ENCODE measurements around the gene NEU3.
"Not testable (repeated sequence)": the region's sequence is repeated elsewhere in the genome, so short reads cannot be mapped to it uniquely, and the experiment has no call there.

Gene NEU3

DNA sequence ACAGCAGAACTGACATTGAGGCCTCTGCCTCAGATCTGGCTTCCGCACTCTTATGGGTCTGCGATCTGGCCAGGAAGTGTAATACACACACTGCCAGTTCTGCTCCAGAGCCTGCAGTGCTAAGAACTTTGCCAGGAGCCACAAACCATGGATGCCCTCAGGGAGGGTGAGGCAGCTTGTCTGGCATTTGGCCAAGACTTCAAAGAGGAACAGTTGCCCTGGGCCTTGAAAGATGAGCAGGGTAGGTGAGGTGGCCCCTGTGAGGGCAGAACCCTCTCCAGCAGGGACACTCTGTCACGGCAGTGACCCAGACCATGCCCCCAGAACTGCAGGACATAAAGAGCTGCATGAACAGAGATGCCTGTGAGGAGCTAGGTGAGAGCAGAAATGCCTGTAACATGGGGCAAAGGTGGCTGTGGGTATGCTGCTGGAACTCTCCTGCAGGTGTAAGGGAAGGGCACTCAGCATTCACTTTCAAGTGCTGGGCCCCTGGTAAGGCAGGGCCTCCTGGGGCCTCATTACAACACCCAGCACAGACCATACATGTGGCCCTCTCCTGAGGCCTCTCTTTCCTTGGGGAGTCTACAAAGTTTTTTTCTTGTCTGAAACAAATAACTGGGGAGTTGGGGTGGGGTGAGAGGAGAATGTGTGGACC lies 47.3 kb downstream of the NEU3 start:
- no peak for TF ChIP-seq CTCF (IDR thresholded peaks at IDR 0.05; ENCODE audit: extremely low read depth, insufficient read depth, missing control alignments)
- DNase-seq (ENCODE audit: low spot score), result no peak
- in situ Hi-C loops (cut with MboI; ENCODE audit: low pct_unique_long_range_greater_than_20kb, low sequenced_read_pairs, unreplicated experiment), result no loop called here

- in situ Hi-C loops (cut with MboI; ENCODE audit: low pct_unique_long_range_greater_than_20kb, low sequenced_read_pairs, unreplicated experiment), result no loop called here
- DNase-seq (ENCODE audit: low spot score), result no peak
- TF ChIP-seq CTCF (IDR thresholded peaks at IDR 0.05; ENCODE audit: extremely low read depth, insufficient read depth, missing control alignments), result no peak
Measured at GRCh38 chr11:75040167-75040770, 51.5 kb downstream of the NEU3 start.

- in situ Hi-C loops (cut with MboI; ENCODE audit: low pct_unique_long_range_greater_than_20kb, low sequenced_read_pairs, unreplicated experiment), result no loop called here
- TF ChIP-seq CTCF (IDR thresholded peaks at IDR 0.05; ENCODE audit: extremely low read depth, insufficient read depth, missing control alignments), result no peak
Measured at GRCh38 chr11:75041263-75041662, 52.5 kb downstream of the NEU3 start.

DNA sequence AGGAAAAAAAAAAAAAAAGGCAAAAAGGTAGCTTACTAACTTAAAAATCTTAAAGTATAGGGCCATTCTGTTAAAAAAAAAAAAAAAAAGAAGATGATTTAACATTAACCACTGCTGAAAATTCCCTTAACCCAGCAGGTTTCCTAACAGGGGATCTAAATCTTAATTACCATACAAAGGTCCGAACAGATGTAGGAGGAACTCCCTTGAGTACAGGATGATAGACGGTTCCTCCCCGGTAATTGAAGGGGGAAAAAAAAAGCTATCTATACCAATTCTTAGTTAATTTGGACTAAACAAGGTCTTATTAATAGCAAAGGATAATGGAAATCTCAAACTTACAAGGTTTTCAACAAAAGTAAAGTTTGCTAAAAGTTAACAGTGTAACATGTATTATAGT lies 53.1 kb downstream of the NEU3 start:
- DNase-seq (ENCODE audit: low spot score); in situ Hi-C loops (cut with MboI; ENCODE audit: low pct_unique_long_range_greater_than_20kb, low sequenced_read_pairs, unreplicated experiment): not testable (repeated sequence)

More at GRCh38 chr11:75041263-75041662, 52.5 kb downstream of the NEU3 start:
- no peak for DNase-seq (ENCODE audit: low spot score)

DNA sequence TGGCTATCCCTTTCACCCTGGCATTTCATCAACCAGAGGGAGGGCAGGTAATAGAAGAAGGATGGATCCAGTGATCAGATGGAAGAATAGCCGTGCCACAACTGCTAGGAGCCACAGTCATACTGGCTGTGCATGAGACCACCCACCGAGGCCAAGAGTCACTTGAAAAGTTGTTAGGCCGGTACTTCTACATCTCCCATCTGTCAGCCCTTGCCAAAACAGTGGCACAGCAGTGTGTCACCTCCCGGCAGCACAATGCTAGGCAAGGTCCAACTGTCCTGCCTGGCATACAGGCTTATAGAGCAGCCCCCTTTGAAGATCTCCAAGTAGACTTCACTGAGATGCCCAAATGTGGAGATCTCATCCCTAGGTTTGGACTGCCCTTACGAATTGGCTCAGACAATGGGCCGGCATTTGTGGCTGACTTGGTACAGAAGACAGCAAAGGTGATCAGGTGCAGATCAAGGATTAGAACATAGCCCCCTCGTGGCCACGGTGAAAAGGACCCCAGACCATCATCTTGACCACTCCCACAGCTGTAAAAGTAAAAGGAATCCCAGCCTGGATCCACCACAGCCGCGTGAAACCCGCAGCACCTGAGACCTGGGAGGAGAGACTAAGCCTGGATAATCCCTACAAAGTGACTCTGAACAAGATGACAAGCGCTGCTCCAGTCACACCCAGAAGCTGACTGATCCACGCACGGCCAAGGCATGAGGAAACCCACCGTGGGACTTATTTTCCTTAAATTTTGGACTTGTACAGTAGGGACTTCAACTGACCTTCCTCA lies 55.8 kb downstream of the NEU3 start:
- DNase-seq (ENCODE audit: low spot score); in situ Hi-C loops (cut with MboI; ENCODE audit: low pct_unique_long_range_greater_than_20kb, low sequenced_read_pairs, unreplicated experiment): not testable (repeated sequence)

GRCh38 chr11:75046668-75047067 lies 57.9 kb downstream of the NEU3 start:
- in situ Hi-C loops (cut with MboI; ENCODE audit: low pct_unique_long_range_greater_than_20kb, low sequenced_read_pairs, unreplicated experiment); DNase-seq (ENCODE audit: low spot score): not testable (repeated sequence)

DNA sequence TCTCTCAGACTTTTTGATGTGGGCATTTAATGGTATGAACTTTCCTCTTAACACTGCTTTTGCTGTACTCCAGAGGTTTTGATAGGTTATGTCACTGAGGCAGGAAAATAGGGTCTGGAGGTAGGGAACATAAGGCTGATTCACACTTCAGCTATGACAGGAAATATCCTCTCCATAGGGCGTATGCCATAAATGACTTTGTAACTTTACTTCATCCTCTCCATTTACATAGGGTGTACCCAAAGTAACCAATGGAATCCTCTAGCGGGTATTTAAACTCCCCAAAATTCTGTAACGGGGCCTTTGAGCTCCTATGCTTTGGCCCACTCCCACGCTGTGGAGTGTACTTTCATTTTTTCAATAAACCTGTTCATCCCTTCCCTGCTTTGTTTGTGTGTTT lies 58.5 kb downstream of the NEU3 start:
- no peak for DNase-seq (ENCODE audit: low spot score)
- in situ Hi-C loops (cut with MboI; ENCODE audit: low pct_unique_long_range_greater_than_20kb, low sequenced_read_pairs, unreplicated experiment), result no loop called here
- TF ChIP-seq CTCF (IDR thresholded peaks at IDR 0.05; ENCODE audit: extremely low read depth, insufficient read depth, missing control alignments), result no peak

GRCh38 chr11:75049501-75050266 lies 61.0 kb downstream of the NEU3 start:
- DNase-seq (ENCODE audit: low spot score); in situ Hi-C loops (cut with MboI; ENCODE audit: low pct_unique_long_range_greater_than_20kb, low sequenced_read_pairs, unreplicated experiment): not testable (repeated sequence)
